HuH-7.5 (cell line): Measurements from ENCODE around the gene SGSM2.

Experiments
- DNase-seq: peaks from one replicate; pipeline ENCODE4 v3.0.0; 2011; ENCODE audit warnings: low spot score

Gene SGSM2

DNA sequence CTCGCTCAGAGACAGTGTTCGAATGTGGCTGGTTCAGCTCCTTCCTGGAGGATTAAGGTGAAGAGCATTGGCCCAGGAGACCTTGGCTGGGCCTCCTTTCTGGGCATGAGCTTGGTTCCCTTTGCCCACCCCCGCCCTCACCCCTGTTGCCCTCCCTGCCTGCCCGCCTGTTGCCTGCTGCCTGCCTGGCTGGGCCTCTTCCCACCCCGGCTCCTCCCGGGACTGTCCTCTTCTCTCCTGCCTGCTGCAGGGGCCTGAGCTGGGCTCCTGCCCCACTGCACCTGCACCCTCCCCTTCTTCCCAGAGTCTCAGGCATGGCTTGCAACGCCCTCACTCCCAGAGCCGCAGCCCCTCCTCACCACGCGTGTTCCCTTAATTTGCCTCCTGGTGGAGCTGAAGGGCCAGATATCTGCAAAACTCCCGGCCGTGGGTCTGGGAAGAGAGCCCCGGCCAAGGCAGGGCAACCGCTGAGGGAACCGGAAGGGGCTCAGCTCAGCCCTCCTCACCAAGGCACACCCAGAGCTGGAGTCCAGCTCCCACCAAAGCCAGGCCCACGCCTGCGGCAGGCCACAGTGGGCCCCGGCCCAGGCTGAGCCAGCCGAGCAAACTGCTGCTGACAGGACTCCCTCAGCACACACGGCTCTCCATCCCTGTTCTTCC, 32.4 kb downstream of the SGSM2 start:
- no peak for DNase-seq

DNA sequence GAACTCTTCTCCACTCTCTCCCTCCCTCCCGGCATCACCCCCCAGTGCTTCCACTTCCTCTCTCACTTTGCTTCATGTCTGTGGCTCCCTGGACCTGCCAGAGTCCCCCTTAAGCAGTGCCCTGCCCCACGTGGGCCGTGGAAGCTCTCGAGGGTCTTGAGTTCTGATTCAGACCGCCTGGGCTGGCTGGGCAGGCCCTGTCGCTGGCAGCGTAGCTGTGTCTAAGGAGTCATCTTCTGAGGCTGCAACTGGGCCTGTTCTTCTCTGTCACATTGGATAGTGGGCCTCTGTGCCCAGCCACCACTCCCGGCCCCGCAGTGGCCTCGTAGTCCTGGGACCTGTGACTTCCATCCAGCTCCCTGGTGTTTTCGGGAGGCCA, 32.9 kb downstream of the SGSM2 start:
- DNase-seq, result no peak

DNA sequence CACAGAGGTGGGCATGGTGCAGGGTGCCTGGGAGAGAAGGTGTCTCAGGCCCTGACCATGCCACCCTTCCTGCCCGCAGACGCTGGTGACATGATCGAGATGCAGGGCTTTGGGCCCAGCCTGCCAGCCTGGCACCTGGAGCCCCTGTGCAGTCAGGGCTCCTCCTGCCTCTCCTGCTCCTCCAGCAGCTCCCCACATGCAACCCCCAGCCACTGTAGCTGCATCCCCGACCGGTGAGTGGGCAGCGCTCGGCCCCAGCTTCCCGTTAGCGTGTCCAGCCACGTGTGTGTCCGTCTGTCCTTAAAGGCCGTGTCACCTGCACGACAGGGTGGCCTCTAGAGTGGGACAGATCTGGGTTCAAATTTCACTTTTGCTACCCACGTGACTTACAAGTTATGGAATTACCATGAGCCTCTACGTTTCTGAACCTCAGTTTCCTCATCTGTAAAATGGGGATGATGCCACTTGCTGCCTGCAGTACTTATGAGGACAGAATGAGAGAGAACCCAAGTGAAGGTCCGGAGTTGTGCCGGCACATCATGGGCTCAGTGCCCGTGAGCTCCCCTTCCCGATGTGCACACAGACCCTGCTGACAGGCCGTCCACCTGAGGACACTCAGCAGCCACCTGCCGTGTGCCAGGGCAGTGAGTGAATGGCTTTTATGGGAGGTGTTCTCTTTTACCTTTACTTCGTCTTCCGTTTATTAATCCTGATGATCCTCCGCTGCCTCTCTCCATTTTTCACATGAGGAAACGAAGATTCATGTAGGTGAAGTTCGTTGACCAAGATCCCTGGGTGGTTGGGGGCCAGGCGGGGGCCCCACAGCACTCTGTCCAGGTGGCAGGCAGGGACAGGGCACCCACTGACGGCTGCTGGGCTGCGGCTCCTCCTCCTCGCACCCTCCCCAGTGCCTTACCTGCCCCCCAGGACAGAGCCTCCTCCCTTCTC, 34.2 kb downstream of the SGSM2 start:
- DNase-seq, result no peak

- DNase-seq, result no peak
Measured at GRCh38 chr17:2372180-2372579, 34.9 kb downstream of the SGSM2 start.

GRCh38 chr17:2372681-2373080, 35.4 kb downstream of the SGSM2 start:
- no peak for DNase-seq

GRCh38 chr17:2373179-2373578, 35.9 kb downstream of the SGSM2 start:
- DNase-seq, result no peak

- DNase-seq, result no peak
Measured at GRCh38 chr17:2374549-2375285, 37.4 kb downstream of the SGSM2 start.

DNA sequence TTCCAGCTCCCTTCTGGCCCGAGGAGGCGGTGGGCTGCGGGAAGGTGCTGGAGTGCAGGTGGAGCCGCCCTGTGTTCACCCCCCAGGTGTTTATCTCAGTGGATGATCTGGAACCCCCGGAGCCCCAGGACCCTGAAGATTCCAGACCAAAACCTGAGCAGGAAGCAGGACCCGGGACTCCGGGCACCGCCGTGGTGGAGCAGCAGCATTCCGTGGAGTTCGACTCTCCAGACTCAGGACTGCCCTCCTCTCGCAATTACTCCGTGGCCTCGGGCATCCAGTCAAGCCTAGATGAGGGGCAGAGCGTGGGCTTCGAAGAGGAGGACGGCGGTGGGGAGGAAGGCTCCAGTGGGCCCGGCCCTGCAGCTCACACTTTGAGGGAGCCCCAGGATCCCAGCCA, 38.1 kb downstream of the SGSM2 start:
- DNase-seq, result no peak

- DNase-seq, result no peak
Measured at GRCh38 chr17:2376107-2376506, 38.8 kb downstream of the SGSM2 start.

- DNase-seq, result no peak
Measured at GRCh38 chr17:2377659-2378058, 40.4 kb downstream of the SGSM2 start.

DNA sequence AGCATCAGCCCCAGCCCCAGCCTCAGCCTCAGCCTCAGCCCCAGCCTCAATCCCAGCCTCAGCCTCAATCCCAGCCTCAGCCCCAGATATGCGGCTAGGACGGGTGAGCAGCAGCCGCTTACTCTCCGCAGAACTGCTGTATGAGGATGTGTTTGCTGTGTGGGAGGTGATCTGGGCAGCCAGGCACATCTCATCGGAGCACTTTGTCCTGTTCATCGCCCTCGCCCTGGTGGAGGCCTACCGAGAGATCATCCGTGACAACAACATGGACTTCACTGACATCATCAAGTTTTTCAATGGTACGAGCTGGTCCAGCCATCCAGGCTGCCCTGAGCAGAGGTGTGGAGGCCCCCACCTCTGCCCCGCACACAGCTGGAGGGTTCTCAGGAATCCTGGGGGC, 41.6 kb downstream of the SGSM2 start:
- DNase-seq, result no peak

DNA sequence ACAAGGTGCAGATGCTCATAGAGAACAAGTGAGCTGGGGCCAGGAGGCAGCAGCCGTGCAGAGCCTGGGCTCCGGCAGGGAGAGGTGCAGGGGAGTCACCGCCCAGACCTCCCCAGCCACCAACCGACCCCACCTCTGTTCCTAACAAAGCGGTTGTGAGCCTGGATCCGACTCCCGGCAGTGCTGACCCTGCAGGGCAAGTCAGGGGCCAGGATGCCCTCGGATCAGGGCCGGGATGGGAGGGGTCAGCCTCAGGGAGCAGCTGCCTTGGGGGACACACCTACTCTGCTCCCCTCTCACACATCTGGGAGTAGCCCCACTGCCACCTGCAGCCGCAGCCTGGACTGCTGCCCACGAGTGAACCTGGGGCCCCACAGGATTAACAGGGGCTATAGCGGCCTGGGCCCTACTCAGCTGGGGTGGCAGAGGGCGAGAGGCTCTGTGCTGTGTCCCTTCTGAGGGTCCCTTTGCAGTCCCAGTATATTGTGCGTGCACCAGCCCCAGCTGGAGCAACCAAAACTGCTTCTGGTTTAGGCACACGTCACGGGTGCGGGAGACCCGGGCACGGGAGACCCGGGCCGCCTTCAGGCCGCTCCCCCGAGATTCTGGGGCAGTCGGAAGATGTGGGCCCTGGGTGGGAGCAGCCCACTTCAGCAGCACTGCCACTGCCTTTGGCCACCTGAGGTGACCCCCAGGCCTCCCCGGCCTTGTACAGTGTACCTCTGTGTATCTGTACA, 42.4 kb downstream of the SGSM2 start:
- DNase-seq, result no peak

GRCh38 chr17:2380226-2380922, 43.1 kb downstream of the SGSM2 start:
- no peak for DNase-seq

DNA sequence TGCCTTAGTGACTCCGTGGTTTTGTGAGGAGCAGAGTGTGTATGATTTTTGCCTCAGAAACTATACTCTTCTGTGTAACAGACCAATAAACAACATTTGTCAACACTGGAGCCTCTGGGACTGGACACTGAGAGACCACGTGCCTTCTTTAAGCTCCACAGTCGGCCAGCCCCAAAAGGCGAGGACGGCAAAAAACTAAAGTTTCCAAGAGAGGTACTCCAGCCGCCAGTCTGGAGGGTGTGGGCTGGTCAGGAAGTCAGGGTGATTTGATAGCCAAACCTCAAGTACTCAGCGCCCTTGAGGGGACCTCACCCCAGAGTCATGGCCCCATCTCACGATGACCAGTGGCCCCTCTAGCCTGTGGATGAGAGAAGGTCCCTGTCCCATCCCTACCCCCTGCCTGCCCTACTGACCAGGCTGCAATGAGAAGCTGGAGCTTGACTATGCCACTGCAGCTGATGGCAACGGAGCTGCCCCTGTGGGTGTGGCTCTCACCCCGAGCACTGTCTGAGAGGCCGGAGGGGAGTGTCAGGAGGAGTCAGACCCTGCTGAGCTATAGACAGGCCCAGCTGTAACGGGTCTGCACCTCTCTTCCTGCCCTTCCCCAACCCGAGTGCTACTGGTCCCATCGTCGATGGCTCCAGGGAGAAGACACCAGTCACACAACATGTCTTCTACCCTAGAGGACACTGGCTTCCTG, 43.8 kb downstream of the SGSM2 start:
- no peak for DNase-seq

- DNase-seq, result no peak
Measured at GRCh38 chr17:2383628-2384167, 46.4 kb downstream of the SGSM2 start.

GRCh38 chr17:2384439-2385127, 47.3 kb downstream of the SGSM2 start:
- no peak for DNase-seq

GRCh38 chr17:2385240-2386210, 48.2 kb downstream of the SGSM2 start:
- DNase-seq, result no peak

DNA sequence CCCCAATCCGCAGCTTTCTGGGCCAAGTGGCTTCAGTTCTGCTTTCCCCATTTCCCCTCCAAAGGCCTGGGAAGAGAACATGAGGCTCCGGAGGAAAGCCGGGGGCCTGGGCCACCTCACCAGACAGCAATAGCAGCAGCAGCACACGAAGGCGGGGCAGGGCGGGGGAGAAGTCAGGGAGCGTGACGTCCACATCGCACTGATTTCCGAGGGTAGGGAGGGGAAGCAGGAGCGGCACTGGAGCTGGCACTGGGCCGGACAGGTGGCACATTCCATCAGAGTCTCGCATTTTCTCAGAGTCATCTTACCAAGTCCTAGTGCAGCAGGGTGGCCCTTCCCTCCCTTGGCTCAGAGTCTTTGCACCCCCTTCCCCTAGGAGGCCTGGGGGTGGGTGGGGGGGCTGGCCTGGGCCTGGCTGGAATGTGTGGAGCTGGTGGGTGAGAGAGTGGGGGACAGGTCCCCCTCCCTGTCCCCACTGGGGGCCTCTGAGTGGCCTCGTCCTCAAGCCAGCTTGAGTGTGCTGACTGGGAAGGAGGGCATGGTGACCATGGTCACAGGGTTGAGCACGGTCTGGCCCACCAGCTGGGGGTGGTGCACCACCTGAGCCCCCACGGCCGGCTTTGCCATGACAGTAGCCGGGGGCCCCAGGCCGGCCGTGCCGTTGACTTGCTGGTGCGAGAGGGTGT, 49.2 kb downstream of the SGSM2 start:
- DNase-seq, result no peak
